MCF 10A (cell line): ENCODE measurements around the gene CX3CL1. TPM values are rescaled to one million over a fixed set of nuclear protein-coding genes. Genes with fewer than 3 reads are reported as not detected.
"Not testable (repeated sequence)": the region's sequence is repeated elsewhere in the genome, so short reads cannot be mapped to it uniquely, and the experiment has no call there.

ENCODE experiments used
- BruUV-seq: library from RNA; stranded (reverse); fragments of 400-500 nt; replicated peaks from 2 replicates; lab custom pipeline; 2021; lab: Mats Ljungman, UMichigan
- CTCF ChIA-PET: fragments of 300-600 bp; sonication (Branson Sonifier 250); formaldehyde crosslinking; extraction: SDS; loops from one replicate; lab custom pipeline; 2021; ENCODE audit warnings: antibody characterized with exemption, inconsistent platforms; lab: Yijun Ruan, JAX
- POLR2A ChIA-PET: fragments of 300-600, 350-650 bp; sonication (Branson Sonifier 250); formaldehyde crosslinking; extraction: SDS; loops from one replicate; lab custom pipeline; 2020; ENCODE audit warnings: antibody characterized with exemption, inconsistent platforms; lab: Yijun Ruan, JAX
- DNase-seq: peaks from one replicate; pipeline ENCODE4 v3.0.0-alpha.2; 2018; ENCODE audit not compliant: unreplicated experiment
- H3K27ac Mint-ChIP-seq: one replicate; pipeline ENCODE4 v1.8.0; 2022; ENCODE audit warnings: mild to moderate bottlenecking, low read depth, mixed read lengths; ENCODE audit not compliant: unreplicated experiment
- H3K27me3 Mint-ChIP-seq: one replicate; pipeline ENCODE4 v1.8.0; 2022; ENCODE audit warnings: mixed read lengths; ENCODE audit not compliant: insufficient read depth, unreplicated experiment
- H3K36me3 Mint-ChIP-seq: one replicate; pipeline ENCODE4 v1.8.0; 2022; ENCODE audit warnings: mild to moderate bottlenecking, moderate library complexity, mixed read lengths; ENCODE audit not compliant: insufficient read depth, unreplicated experiment
- H3K4me1 Mint-ChIP-seq: one replicate; pipeline ENCODE4 v1.8.0; 2022; ENCODE audit warnings: mixed read lengths; ENCODE audit not compliant: insufficient read depth, unreplicated experiment
- H3K4me3 Mint-ChIP-seq: one replicate; pipeline ENCODE4 v1.8.0; 2022; ENCODE audit warnings: mild to moderate bottlenecking, moderate library complexity, mixed read lengths; ENCODE audit not compliant: unreplicated experiment
- H3K9me3 Mint-ChIP-seq: one replicate; pipeline ENCODE4 v1.8.0; 2022; ENCODE audit warnings: mixed read lengths; ENCODE audit not compliant: unreplicated experiment
- CTCF ChIP-seq: fragments of 200-600 bp; IDR thresholded peaks from one replicate; pipeline ENCODE4 v1.8.0; 2022; ENCODE audit warnings: antibody characterized with exemption, mild to moderate bottlenecking; ENCODE audit not compliant: unreplicated experiment
- intact Hi-C: fragments of 100-400 bp; cut with micrococcal nuclease; formaldehyde crosslinking; loops from 2 replicates; pipeline ENCODE4 v1.14.1; 2022
- total RNA-seq: library from RNA; stranded (reverse); gene quantifications from 2 replicates; pipeline ENCODE4 v1.2.3, GENCODE V29; 2022

Gene CX3CL1
- total RNA-seq, 1 experiment from 2014 or later: not detected

DNA sequence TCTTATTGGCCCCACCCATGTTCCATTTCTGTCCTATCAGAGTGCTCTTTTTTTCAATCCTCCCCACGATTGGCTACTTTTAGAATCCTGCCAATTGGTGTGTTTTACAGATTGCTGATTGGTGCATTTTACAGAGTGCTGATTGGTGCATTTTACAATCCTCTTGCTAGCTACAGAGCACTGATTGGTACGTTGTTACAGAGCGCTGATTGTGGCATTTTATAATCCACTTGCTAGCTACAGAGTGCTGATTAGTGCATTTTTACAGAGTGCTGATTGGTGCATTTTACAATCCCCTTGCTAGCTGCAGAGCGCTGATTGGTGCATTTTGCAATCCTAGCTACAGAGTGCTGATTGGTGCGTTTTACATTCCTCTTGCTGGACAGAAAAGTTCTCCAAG, 22.7 kb downstream of the CX3CL1 start:
- intact Hi-C loops: no loop called here
- ChIA-PET POLR2A (interaction anchor here (0.9 to 1.0 kb wide), 2 partner anchors 52 to 149 kb away, joined by 3 to 4 read pairs; partner anchors contain the start of genes CIAPIN1 and COQ9), CTCF (interaction anchor here (0.6 to 2.4 kb wide), 6 partner anchors 18 to 1039 kb away, joined by 3 to 11 read pairs (median 4); no protein-coding TSS in a partner anchor)
- H3K36me3 Mint-ChIP-seq: no peaks in the 10 kb centered on the region
- no peak overlapping the region for H3K4me3 Mint-ChIP-seq
- no TSS peak for BruUV-seq
- no peak overlapping the region for H3K27ac Mint-ChIP-seq
- H3K27me3 Mint-ChIP-seq: peaks cover 17% of the 10 kb centered on the region
- TF ChIP-seq CTCF: no peak
- no peak for DNase-seq
- no peaks in the 10 kb centered on the region for H3K4me1 Mint-ChIP-seq
- H3K9me3 Mint-ChIP-seq: no peaks in the 10 kb centered on the region

DNA sequence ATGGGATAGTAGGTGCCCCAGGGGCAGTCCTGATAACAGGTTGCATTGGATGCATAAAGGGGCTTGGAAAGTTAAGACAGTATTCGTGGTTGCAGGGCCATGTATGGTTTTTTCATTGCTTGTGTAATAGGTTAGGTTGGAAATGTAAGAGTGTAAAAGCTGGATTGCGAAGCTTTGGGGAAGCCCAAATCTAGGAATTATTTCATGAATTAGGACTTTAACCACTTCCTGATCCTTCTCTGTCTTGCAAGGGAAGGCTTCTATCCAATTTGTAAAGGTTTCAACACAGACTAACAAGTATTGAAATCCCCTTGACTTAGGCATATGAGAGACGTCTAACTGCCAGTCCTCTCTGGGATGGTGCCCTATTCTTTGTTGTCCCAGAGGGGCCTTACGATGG, 24.5 kb downstream of the CX3CL1 start:
- Mint-ChIP-seq H3K4me1 (no peaks in the 10 kb centered on the region), H3K27ac (no peak overlapping the region), H3K27me3 (peaks cover 17% of the 10 kb centered on the region), H3K9me3 (no peaks in the 10 kb centered on the region), H3K4me3 (no peak overlapping the region), H3K36me3 (no peaks in the 10 kb centered on the region)
- no TSS peak for BruUV-seq
- POLR2A ChIA-PET: no interaction called here
- no peak for DNase-seq
- CTCF ChIA-PET: interaction anchor here (1.0 kb wide), 1 partner anchor 22 kb away, joined by 4 read pairs; no protein-coding TSS in a partner anchor
- intact Hi-C loops: no loop called here
- TF ChIP-seq CTCF: no peak

DNA sequence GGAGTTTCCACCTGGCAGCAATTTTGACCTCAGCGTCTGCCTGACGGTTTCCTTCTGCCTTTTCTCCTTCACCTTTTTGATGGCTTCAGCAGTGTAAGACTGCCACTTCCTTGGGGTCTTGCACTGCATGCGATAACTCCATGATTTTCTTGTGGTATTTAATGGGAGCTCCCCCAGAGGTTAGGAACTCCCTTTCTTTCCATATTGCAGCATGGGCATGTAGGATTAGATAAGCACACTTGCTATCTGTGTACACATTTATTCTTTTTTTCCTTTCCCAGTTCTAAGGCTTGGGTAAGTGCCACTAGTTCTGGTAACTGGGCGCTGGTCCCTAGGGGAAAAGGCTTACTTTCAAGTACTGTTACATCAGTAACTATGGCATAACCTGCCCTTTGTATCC, 25.2 kb downstream of the CX3CL1 start:
- H3K27me3 Mint-ChIP-seq: peaks cover 16% of the 10 kb centered on the region
- intact Hi-C loops: not testable (repeated sequence)

GRCh38 chr16:57401943-57402640, 29.8 kb downstream of the CX3CL1 start:
- intact Hi-C loops: no loop called here
- CTCF ChIA-PET: interaction anchor here (0.6 to 0.9 kb wide), 2 partner anchors 16 to 99 kb away, joined by 3 to 5 read pairs; no protein-coding TSS in a partner anchor
- TF ChIP-seq CTCF: no peak

More for the DNA sequence above, 25.2 kb downstream of the CX3CL1 start:
- CTCF ChIA-PET: interaction anchor here (3.4 kb wide), 1 partner anchor 20 kb away, joined by 19 read pairs; no protein-coding TSS in a partner anchor
- H3K36me3 Mint-ChIP-seq, BruUV-seq, POLR2A ChIA-PET, H3K9me3 Mint-ChIP-seq, H3K4me1 Mint-ChIP-seq, DNase-seq, H3K27ac Mint-ChIP-seq, H3K4me3 Mint-ChIP-seq: not testable (repeated sequence)

More at GRCh38 chr16:57401943-57402640, 29.8 kb downstream of the CX3CL1 start:
- DNase-seq: no peak
- H3K4me1 Mint-ChIP-seq: no peaks in the 10 kb centered on the region
- H3K4me3 Mint-ChIP-seq: no peak overlapping the region
- peaks cover 16% of the 10 kb centered on the region for H3K27me3 Mint-ChIP-seq
- no peak overlapping the region for H3K27ac Mint-ChIP-seq
- POLR2A ChIA-PET: no interaction called here
- BruUV-seq: no TSS peak
- no peaks in the 10 kb centered on the region for H3K36me3 Mint-ChIP-seq
- H3K9me3 Mint-ChIP-seq: no peaks in the 10 kb centered on the region
